Mucosa of descending colon (tissue), 3 donors: Measurements from ENCODE around the gene CLCNKA. TPM values are rescaled to one million over a fixed set of nuclear protein-coding genes. Genes with fewer than 3 reads are reported as not detected.

Source experiments
- ATAC-seq: fragments of 200-7000 bp; cut with Tn5 transposase; one replicate; pipeline ENCODE4 v1.9.1; 2020; ENCODE audit warnings: mild to moderate bottlenecking, moderate library complexity
- DNase-seq, 3 donors: peaks; one replicate each; pipeline ENCODE4 v3.0.0-alpha.2; 2020
- H3K36me3 ChIP-seq: fragments of 200-600 bp; one replicate; pipeline ENCODE4 v1.8.0; 2021; ENCODE audit warnings: low read depth, mild to moderate bottlenecking
- H3K4me1 ChIP-seq: fragments of 200-600 bp; one replicate; pipeline ENCODE4 v1.8.0; 2021; ENCODE audit warnings: low read depth, mild to moderate bottlenecking
- H3K4me3 ChIP-seq: fragments of 200-600 bp; one replicate; pipeline ENCODE4 v1.8.0; 2021; ENCODE audit warnings: mild to moderate bottlenecking
- H3K9me3 ChIP-seq: fragments of 200-600 bp; one replicate; pipeline ENCODE4 v1.8.0; 2021; ENCODE audit warnings: mild to moderate bottlenecking
- CTCF ChIP-seq: fragments of 200-600 bp; IDR thresholded peaks from one replicate; pipeline ENCODE4 v1.8.0; 2022; ENCODE audit warnings: antibody characterized with exemption, mild to moderate bottlenecking
- intact Hi-C, 2 donors: fragments of 100-400 bp; cut with DNase I in 1 of 2; cut with micrococcal nuclease in 1 of 2; formaldehyde crosslinking; loops; one replicate each; pipeline versions ENCODE4 v1.11.0 to v1.11.1; 2022; cut with DNase I, micrococcal nuclease
- long read RNA-seq, 2 donors: library from polyadenylated mRNA; unstranded; transcript quantifications; one replicate each; pipeline ENCODE4 v2.0.0, GENCODE V29; 2019 to 2021
- total RNA-seq, 3 donors: library from RNA; stranded (reverse); fragmentation: NEBNext Ultra II Directional in 2 of 3; extraction: Animal tissue kit (Norgen Biotek cat#: 25700) in 2 of 3; gene quantifications; one replicate each; pipeline versions ENCODE4 v1.2.1 to v1.2.4, GENCODE V29; 2021 to 2023
- donor health status: DM: no; HTN: no; CAD: no; lungs with moderate emphysema.
- donor health status: DM: no; HTN: no; CAD: no.
- donor health status: DM: no; HTN: yes; CAD: no.

The CLCNKA gene
- total RNA-seq: 1 to 10 TPM in 2 of 3 donors, not detected in 1; 1.3 to 3.4 TPM
- long read RNA-seq, donor 1, partial matches to known transcripts: 0 of 1 reads
- long read RNA-seq, donor 1, other reads (novel, unspliced or antisense): 1 of 1 reads
- long read RNA-seq, donor 2: 0 reads

GRCh38 chr1:16021681-16022080 lies at the start of gene CLCNKA:
Gene CLCNKA (plus strand): TSS chr1:16022036. CDS start chr1:16022620, 584 bp downstream.
- Histone ChIP-seq H3K4me1 (peaks cover under 1% of the 10 kb centered on the region), H3K9me3 (no peaks in the 10 kb centered on the region), H3K36me3 (no peaks in the 10 kb centered on the region), H3K4me3 (no peak within 1 kb of the TSS)
- no peak for TF ChIP-seq CTCF
- ATAC-seq (no peak), DNase-seq (no peak)
- intact Hi-C loops: no loop called here

DNA sequence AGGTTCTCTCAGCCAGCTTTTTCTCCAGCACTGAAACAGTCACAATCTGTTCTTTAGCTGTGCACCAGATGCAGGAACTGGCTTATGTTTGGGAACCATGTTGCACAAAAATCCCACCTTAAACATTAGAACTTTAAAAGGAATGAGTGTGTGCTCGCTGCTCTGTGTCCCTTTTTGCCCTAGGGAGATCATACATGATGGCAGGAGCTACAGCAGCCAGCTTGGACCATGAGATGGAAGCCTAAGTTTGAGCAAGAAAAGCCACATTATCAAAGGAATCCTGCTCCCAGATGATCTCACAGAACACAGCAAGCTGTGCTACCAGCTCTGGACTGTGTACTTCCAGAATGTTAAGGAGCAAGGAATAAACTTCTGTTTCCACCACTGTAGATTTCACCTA lies 49.4 kb upstream of the CLCNKA start:
- Histone ChIP-seq H3K9me3 (no peaks in the 10 kb centered on the region), H3K36me3 (no peaks in the 10 kb centered on the region), H3K4me3 (no peak overlapping the region), H3K4me1 (peaks cover 13% of the 10 kb centered on the region)
- intact Hi-C loops: no loop called here
- DNase-seq: no peak
- ATAC-seq: no peak
- no peak for TF ChIP-seq CTCF

DNA sequence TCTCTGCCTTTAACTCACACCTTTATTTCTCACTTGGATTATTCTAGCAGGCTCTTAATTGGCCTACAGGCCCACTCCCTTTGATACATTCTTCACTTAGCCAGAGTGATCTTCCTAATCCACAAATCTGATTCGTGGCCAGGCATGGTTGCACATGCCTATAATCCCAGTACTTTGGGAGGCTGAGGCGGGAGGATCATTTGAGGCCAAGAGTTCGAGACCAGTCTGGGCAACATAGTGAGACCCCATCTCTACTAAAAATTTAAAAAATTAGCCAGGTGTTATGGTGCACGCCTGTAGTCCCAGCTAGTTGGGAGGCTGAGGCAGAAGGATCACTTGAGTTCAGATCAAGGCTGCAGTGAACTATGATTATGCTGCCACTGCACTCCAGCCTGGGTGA lies 48.1 kb upstream of the CLCNKA start:
- no peak for ATAC-seq
- no peak for DNase-seq
- TF ChIP-seq CTCF: no peak
- Histone ChIP-seq H3K4me1 (peaks cover 13% of the 10 kb centered on the region), H3K4me3 (no peak overlapping the region), H3K9me3 (no peaks in the 10 kb centered on the region), H3K36me3 (no peaks in the 10 kb centered on the region)
- intact Hi-C loops: no loop called here

DNA sequence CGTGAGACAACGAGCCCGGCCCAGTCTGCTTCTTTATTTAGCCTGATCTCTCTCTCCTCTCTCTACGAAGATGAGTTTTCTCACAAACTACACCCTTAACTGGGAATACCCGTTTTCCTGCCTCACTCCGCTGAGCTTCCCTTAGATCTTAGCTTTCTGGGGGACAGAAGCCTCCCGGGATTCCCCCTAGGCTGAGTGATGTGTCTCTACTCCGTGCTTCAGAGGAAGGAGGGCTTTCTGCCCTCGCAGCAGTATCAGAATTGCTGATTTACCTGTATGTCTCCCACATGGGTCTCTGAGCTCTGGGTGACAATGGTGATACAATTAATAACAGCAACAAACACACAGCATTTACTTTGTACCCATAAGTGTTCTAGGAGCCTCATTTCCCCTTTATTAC lies 47.0 kb upstream of the CLCNKA start:
- ATAC-seq (no peak), DNase-seq (no peak)
- no peak overlapping the region for H3K4me3 ChIP-seq
- no peaks in the 10 kb centered on the region for H3K9me3 ChIP-seq
- TF ChIP-seq CTCF: no peak
- no peaks in the 10 kb centered on the region for H3K36me3 ChIP-seq
- H3K4me1 ChIP-seq: peaks cover 13% of the 10 kb centered on the region
- intact Hi-C loops: no loop called here

DNA sequence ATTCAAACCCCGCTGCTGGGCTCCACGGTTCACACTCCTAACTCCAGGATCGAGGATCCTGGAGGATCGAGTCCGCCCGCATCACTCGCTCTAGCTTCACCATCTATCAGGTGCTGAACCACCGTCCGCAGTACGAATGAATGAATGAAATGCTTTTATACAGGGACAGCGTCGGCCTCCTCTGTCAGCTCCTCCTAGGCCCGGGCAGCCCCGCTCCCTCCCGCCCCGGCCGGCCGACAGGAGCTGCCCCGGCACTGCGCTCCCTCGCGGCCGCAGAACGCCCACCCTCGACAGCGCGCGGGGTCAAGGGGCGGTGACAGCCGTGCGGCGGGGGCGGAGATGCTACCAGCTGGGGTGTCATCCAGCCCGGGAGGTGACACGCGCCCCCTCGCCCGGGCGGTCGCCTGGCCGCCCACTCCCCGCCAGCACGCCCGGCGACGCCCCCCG lies 46.5 kb upstream of the CLCNKA start:
- peak; percentile 79 for ATAC-seq
- H3K4me3 ChIP-seq: peak overlapping the region; percentile 61
- H3K36me3 ChIP-seq: no peaks in the 10 kb centered on the region
- no peak for TF ChIP-seq CTCF
- intact Hi-C loops: no loop called here
- peaks cover 13% of the 10 kb centered on the region for H3K4me1 ChIP-seq
- DNase-seq: peak in 2 of 3 donors; percentile 70 to 75
- H3K9me3 ChIP-seq: no peaks in the 10 kb centered on the region
